GM23338 (cell line): ENCODE measurements around the gene MARCHF10. TPM values are rescaled to one million over a fixed set of nuclear protein-coding genes. Genes with fewer than 3 reads are reported as not detected.

ENCODE experiments used
- ATAC-seq: fragments of 200-7000 bp; cut with Tn5 transposase; 3 replicates; pipeline ENCODE4 v1.9.1; 2020
- DNase-seq: peaks from one replicate; pipeline ENCODE4 v3.0.0-alpha.2; 2015; ENCODE audit warnings: low spot score
- H2AFZ ChIP-seq: fragments of 200-600 bp; sonication (generic); 2 replicates; pipeline ENCODE4 v1.8.0; 2016; ENCODE audit warnings: antibody characterized with exemption, mild to moderate bottlenecking, moderate library complexity
- H3F3A ChIP-seq: fragments of 200-600 bp; sonication (generic); replicated peaks from 2 replicates; pipeline ENCODE4 v1.8.0; 2017; ENCODE audit warnings: antibody characterized with exemption, mixed run types, low read depth
- H3K27ac ChIP-seq: fragments of 200-600 bp; sonication (generic); 2 replicates; pipeline ENCODE4 v1.6.1; 2016; ENCODE audit warnings: low read depth
- H3K27me3 ChIP-seq: fragments of 200-600 bp; sonication (generic); 2 replicates; pipeline ENCODE4 v1.8.0; 2016; ENCODE audit warnings: mild to moderate bottlenecking, mixed run types, moderate library complexity; ENCODE audit not compliant: insufficient read depth
- H3K36me3 ChIP-seq: fragments of 200-600 bp; sonication (generic); 2 replicates; pipeline ENCODE4 v1.8.0; 2016; ENCODE audit warnings: mild to moderate bottlenecking; ENCODE audit not compliant: insufficient read depth
- H3K4me1 ChIP-seq: fragments of 200-600 bp; sonication (generic); 2 replicates; pipeline ENCODE4 v1.8.0; 2016; ENCODE audit warnings: mild to moderate bottlenecking, moderate library complexity; ENCODE audit not compliant: insufficient read depth
- H3K4me2 ChIP-seq: fragments of 200-600 bp; sonication (generic); 2 replicates; pipeline ENCODE4 v1.7.1; 2017; ENCODE audit warnings: mixed run types
- H3K4me3 ChIP-seq: fragments of 200-600 bp; sonication (generic); 2 replicates; pipeline ENCODE4 v1.6.1; 2016; ENCODE audit warnings: mixed run types
- H3K79me2 ChIP-seq: fragments of 200-600 bp; sonication (generic); replicated peaks from 2 replicates; pipeline ENCODE4 v1.8.0; 2017; ENCODE audit warnings: mild to moderate bottlenecking; ENCODE audit not compliant: insufficient read depth
- H3K9me2 ChIP-seq: fragments of 200-600 bp; sonication (generic); 2 replicates; pipeline ENCODE4 v1.8.0; 2017; ENCODE audit not compliant: insufficient read depth
- H4K20me1 ChIP-seq: fragments of 200-600 bp; sonication (generic); replicated peaks from 2 replicates; pipeline ENCODE4 v1.8.0; 2017; ENCODE audit warnings: mild to moderate bottlenecking; ENCODE audit not compliant: insufficient read depth
- H3K27ac Mint-ChIP-seq: 2 replicates; pipeline ENCODE4 v1.8.0; 2020; ENCODE audit warnings: inconsistent platforms, mild to moderate bottlenecking, moderate library complexity, mixed read lengths
- H3K27me3 Mint-ChIP-seq: 3 replicates; pipeline ENCODE4 v1.8.0; 2022; ENCODE audit warnings: low read depth, mild to moderate bottlenecking, moderate library complexity, mixed read lengths, inconsistent platforms; ENCODE audit not compliant: insufficient read depth, poor library complexity
- H3K36me3 Mint-ChIP-seq: 3 replicates; pipeline ENCODE4 v1.8.0; 2021; ENCODE audit warnings: low read depth, mild to moderate bottlenecking, inconsistent platforms, moderate library complexity, mixed read lengths
- H3K4me1 Mint-ChIP-seq: 3 replicates; pipeline ENCODE4 v1.8.0; 2020; ENCODE audit warnings: mild to moderate bottlenecking, inconsistent platforms, mixed read lengths
- H3K4me3 Mint-ChIP-seq: 3 replicates; pipeline ENCODE4 v1.8.0; 2021; ENCODE audit warnings: moderate library complexity, mild to moderate bottlenecking, inconsistent platforms, mixed read lengths
- H3K9me3 Mint-ChIP-seq: 3 replicates; pipeline ENCODE4 v1.8.0; 2020; ENCODE audit warnings: moderate library complexity, mild to moderate bottlenecking, inconsistent platforms, mixed read lengths
- CREB1 ChIP-seq: fragments of 250-450 bp; sonication (Bioruptor Pico); IDR thresholded peaks from 2 replicates; pipeline ENCODE4 v1.5.0; 2020; ENCODE audit warnings: low read depth, mild to moderate bottlenecking, moderate library complexity
- EZH2 ChIP-seq: fragments of 200-600 bp; sonication (generic); IDR thresholded peaks from one replicate; pipeline ENCODE4 v1.8.0; 2017; ENCODE audit warnings: antibody characterized with exemption, mild to moderate bottlenecking, low read depth; ENCODE audit not compliant: unreplicated experiment
- EZH2phosphoT487 ChIP-seq: fragments of 200-600 bp; sonication (generic); IDR thresholded peaks from one replicate; pipeline ENCODE4 v1.8.1; 2018; ENCODE audit warnings: antibody characterized with exemption; ENCODE audit not compliant: unreplicated experiment
- JUNB ChIP-seq: IDR thresholded peaks from one replicate; pipeline ENCODE4 v1.6.1; 2016; ENCODE audit warnings: antibody characterized with exemption; ENCODE audit not compliant: unreplicated experiment
- NANOG ChIP-seq: IDR thresholded peaks from 2 replicates; pipeline ENCODE4 v1.6.1; 2016; ENCODE audit warnings: antibody characterized with exemption, borderline replicate concordance
- POLR2AphosphoS5 ChIP-seq: IDR thresholded peaks from 2 replicates; pipeline ENCODE4 v1.6.1; 2016; ENCODE audit warnings: antibody characterized with exemption, low read depth
- STAT1 ChIP-seq: IDR thresholded peaks from one replicate; pipeline ENCODE4 v1.6.1; 2016; ENCODE audit warnings: antibody characterized with exemption; ENCODE audit not compliant: unreplicated experiment
- ZNF114 ChIP-seq: fragments of 250-450 bp; sonication (Bioruptor Pico); IDR thresholded peaks from 2 replicates; pipeline ENCODE4 v1.5.0; 2020; ENCODE audit warnings: mild to moderate bottlenecking, moderate library complexity
- ZNF331 ChIP-seq: fragments of 250-450 bp; sonication (Bioruptor Pico); IDR thresholded peaks from 2 replicates; pipeline ENCODE4 v1.5.0; 2020; ENCODE audit warnings: low read depth, mild to moderate bottlenecking, moderate library complexity
- polyA plus RNA-seq: library from polyadenylated mRNA; unstranded; fragments of >200 nt; fragmentation: Nextera tagmentation; extraction: Ambion mirVana; gene quantifications from 2 replicates; pipeline ENCODE4 v1.2.1, GENCODE V29; 2016
- total RNA-seq: library from RNA; depleted of rRNA; stranded (reverse); fragments of >200 nt; shearing (Covaris generic); gene quantifications from 2 replicates; pipeline ENCODE4 v1.2.3, GENCODE V29; 2014
- TF ChIP-seq, protein P1 (sequence below): IDR thresholded peaks from one replicate; pipeline ENCODE4 v1.6.1; 2018; ENCODE audit warnings: antibody characterized with exemption; ENCODE audit not compliant: unreplicated experiment
- TF ChIP-seq, protein P2 (sequence below): fragments of 250-450 bp; sonication (Bioruptor Pico); IDR thresholded peaks from 2 replicates; pipeline ENCODE4 v1.5.0; 2020; ENCODE audit warnings: mild to moderate bottlenecking, moderate library complexity
- TF ChIP-seq, protein P3 (sequence below): IDR thresholded peaks from 2 replicates; pipeline ENCODE4 v1.6.1; 2016; ENCODE audit warnings: antibody characterized with exemption
- TF ChIP-seq, protein P4 (sequence below), 2 experiments: fragments of 200-600 bp in 1 of 2; sonication (generic) in 1 of 2; conservative IDR thresholded peaks; 2 replicates each; pipeline versions ENCODE4 v1.5.1 to v1.6.1; 2016 to 2017; ENCODE audit warnings: antibody characterized with exemption in 2 of 2, low read depth in 2 of 2, mild to moderate bottlenecking in 2 of 2, moderate library complexity in 1 of 2

The MARCHF10 gene
- total and polyA plus RNA-seq, 2 experiments from 2014 or later = 0.50 TPM; not detected in 1

DNA sequence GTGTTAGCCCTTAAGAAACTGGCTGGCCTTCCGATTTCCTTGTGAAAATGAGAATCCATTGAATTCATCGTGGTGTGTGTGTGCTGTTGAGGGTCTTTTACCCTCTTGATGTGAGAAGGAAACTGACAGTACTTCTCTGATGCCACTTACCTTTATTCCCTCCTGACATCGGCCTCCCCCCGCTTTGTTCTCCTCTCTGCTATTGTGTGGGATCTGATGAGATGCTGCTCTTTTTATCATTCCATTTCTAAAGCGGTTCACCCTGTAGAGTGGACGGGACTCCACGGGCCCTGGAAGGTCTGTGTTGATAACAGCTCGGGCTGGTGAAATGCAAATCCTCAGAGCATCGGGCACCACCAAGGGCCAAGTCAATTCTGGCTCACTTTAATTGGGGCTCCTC lies 69.8 kb downstream of the MARCHF10 start:
- Histone ChIP-seq H3K9me2 (no peaks in the 10 kb centered on the region), H3K4me2 (no peak overlapping the region), H3K4me3 (no peak overlapping the region), H3K27ac (no peak overlapping the region), H4K20me1 (no peaks in the 10 kb centered on the region), H2AFZ (peak overlapping the region; percentile 78; the same call in 1 of the 2 replicates), H3K79me2 (no peaks in the 10 kb centered on the region), H3F3A (no peaks in the 10 kb centered on the region), H3K4me1 (peaks cover 19% of the 10 kb centered on the region), H3K36me3 (no peaks in the 10 kb centered on the region), H3K27me3 (no peaks in the 10 kb centered on the region)
- Mint-ChIP-seq H3K27ac (no peak overlapping the region), H3K4me3 (no peak overlapping the region), H3K36me3 (no peaks in the 10 kb centered on the region), H3K27me3 (peaks cover 9% of the 10 kb centered on the region), H3K4me1 (peaks cover 41% of the 10 kb centered on the region), H3K9me3 (no peaks in the 10 kb centered on the region)
- ATAC-seq (peak; percentile 21; the same call in 1 of the 3 replicates), DNase-seq (no peak)
- TF ChIP-seq, protein P1, sequence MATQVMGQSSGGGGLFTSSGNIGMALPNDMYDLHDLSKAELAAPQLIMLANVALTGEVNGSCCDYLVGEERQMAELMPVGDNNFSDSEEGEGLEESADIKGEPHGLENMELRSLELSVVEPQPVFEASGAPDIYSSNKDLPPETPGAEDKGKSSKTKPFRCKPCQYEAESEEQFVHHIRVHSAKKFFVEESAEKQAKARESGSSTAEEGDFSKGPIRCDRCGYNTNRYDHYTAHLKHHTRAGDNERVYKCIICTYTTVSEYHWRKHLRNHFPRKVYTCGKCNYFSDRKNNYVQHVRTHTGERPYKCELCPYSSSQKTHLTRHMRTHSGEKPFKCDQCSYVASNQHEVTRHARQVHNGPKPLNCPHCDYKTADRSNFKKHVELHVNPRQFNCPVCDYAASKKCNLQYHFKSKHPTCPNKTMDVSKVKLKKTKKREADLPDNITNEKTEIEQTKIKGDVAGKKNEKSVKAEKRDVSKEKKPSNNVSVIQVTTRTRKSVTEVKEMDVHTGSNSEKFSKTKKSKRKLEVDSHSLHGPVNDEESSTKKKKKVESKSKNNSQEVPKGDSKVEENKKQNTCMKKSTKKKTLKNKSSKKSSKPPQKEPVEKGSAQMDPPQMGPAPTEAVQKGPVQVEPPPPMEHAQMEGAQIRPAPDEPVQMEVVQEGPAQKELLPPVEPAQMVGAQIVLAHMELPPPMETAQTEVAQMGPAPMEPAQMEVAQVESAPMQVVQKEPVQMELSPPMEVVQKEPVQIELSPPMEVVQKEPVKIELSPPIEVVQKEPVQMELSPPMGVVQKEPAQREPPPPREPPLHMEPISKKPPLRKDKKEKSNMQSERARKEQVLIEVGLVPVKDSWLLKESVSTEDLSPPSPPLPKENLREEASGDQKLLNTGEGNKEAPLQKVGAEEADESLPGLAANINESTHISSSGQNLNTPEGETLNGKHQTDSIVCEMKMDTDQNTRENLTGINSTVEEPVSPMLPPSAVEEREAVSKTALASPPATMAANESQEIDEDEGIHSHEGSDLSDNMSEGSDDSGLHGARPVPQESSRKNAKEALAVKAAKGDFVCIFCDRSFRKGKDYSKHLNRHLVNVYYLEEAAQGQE = no peak
- no peak for TF ChIP-seq JUNB
- TF ChIP-seq, protein P2, sequence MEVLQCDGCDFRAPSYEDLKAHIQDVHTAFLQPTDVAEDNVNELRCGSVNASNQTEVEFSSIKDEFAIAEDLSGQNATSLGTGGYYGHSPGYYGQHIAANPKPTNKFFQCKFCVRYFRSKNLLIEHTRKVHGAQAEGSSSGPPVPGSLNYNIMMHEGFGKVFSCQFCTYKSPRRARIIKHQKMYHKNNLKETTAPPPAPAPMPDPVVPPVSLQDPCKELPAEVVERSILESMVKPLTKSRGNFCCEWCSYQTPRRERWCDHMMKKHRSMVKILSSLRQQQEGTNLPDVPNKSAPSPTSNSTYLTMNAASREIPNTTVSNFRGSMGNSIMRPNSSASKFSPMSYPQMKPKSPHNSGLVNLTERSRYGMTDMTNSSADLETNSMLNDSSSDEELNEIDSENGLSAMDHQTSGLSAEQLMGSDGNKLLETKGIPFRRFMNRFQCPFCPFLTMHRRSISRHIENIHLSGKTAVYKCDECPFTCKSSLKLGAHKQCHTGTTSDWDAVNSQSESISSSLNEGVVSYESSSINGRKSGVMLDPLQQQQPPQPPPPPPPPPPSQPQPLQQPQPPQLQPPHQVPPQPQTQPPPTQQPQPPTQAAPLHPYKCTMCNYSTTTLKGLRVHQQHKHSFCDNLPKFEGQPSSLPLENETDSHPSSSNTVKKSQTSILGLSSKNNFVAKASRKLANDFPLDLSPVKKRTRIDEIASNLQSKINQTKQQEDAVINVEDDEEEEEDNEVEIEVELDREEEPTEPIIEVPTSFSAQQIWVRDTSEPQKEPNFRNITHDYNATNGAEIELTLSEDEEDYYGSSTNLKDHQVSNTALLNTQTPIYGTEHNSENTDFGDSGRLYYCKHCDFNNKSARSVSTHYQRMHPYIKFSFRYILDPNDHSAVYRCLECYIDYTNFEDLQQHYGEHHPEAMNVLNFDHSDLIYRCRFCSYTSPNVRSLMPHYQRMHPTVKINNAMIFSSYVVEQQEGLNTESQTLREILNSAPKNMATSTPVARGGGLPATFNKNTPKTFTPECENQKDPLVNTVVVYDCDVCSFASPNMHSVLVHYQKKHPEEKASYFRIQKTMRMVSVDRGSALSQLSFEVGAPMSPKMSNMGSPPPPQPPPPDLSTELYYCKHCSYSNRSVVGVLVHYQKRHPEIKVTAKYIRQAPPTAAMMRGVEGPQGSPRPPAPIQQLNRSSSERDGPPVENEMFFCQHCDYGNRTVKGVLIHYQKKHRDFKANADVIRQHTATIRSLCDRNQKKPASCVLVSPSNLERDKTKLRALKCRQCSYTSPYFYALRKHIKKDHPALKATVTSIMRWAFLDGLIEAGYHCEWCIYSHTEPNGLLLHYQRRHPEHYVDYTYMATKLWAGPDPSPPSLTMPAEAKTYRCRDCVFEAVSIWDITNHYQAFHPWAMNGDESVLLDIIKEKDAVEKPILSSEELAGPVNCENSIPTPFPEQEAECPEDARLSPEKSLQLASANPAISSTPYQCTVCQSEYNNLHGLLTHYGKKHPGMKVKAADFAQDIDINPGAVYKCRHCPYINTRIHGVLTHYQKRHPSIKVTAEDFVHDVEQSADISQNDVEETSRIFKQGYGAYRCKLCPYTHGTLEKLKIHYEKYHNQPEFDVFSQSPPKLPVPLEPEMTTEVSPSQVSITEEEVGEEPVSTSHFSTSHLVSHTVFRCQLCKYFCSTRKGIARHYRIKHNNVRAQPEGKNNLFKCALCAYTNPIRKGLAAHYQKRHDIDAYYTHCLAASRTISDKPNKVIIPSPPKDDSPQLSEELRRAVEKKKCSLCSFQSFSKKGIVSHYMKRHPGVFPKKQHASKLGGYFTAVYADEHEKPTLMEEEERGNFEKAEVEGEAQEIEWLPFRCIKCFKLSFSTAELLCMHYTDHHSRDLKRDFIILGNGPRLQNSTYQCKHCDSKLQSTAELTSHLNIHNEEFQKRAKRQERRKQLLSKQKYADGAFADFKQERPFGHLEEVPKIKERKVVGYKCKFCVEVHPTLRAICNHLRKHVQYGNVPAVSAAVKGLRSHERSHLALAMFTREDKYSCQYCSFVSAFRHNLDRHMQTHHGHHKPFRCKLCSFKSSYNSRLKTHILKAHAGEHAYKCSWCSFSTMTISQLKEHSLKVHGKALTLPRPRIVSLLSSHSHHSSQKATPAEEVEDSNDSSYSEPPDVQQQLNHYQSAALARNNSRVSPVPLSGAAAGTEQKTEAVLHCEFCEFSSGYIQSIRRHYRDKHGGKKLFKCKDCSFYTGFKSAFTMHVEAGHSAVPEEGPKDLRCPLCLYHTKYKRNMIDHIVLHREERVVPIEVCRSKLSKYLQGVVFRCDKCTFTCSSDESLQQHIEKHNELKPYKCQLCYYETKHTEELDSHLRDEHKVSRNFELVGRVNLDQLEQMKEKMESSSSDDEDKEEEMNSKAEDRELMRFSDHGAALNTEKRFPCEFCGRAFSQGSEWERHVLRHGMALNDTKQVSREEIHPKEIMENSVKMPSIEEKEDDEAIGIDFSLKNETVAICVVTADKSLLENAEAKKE = no peak
- TF ChIP-seq, protein P3, sequence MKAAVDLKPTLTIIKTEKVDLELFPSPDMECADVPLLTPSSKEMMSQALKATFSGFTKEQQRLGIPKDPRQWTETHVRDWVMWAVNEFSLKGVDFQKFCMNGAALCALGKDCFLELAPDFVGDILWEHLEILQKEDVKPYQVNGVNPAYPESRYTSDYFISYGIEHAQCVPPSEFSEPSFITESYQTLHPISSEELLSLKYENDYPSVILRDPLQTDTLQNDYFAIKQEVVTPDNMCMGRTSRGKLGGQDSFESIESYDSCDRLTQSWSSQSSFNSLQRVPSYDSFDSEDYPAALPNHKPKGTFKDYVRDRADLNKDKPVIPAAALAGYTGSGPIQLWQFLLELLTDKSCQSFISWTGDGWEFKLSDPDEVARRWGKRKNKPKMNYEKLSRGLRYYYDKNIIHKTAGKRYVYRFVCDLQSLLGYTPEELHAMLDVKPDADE = no peak
- TF ChIP-seq ZNF331 (CRISPR knock-in tag) = no peak
- no peak for TF ChIP-seq STAT1
- TF ChIP-seq POLR2AphosphoS5 = no peak
- no peak for TF ChIP-seq NANOG
- no peak for TF ChIP-seq ZNF114
- TF ChIP-seq, protein P4, sequence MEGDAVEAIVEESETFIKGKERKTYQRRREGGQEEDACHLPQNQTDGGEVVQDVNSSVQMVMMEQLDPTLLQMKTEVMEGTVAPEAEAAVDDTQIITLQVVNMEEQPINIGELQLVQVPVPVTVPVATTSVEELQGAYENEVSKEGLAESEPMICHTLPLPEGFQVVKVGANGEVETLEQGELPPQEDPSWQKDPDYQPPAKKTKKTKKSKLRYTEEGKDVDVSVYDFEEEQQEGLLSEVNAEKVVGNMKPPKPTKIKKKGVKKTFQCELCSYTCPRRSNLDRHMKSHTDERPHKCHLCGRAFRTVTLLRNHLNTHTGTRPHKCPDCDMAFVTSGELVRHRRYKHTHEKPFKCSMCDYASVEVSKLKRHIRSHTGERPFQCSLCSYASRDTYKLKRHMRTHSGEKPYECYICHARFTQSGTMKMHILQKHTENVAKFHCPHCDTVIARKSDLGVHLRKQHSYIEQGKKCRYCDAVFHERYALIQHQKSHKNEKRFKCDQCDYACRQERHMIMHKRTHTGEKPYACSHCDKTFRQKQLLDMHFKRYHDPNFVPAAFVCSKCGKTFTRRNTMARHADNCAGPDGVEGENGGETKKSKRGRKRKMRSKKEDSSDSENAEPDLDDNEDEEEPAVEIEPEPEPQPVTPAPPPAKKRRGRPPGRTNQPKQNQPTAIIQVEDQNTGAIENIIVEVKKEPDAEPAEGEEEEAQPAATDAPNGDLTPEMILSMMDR (conservative IDR thresholded peaks at IDR 0.05; ENCODE audit: low read depth in 2 of 2) = no peak
- no peak for TF ChIP-seq EZH2phosphoT487
- no peak for TF ChIP-seq EZH2
- no peak for TF ChIP-seq CREB1
